ENCODE results near the gene CAPN2.
"Not testable (repeated sequence)": the region's sequence is repeated elsewhere in the genome, so short reads cannot be mapped to it uniquely, and the experiment has no call there.

The CAPN2 gene

DNA sequence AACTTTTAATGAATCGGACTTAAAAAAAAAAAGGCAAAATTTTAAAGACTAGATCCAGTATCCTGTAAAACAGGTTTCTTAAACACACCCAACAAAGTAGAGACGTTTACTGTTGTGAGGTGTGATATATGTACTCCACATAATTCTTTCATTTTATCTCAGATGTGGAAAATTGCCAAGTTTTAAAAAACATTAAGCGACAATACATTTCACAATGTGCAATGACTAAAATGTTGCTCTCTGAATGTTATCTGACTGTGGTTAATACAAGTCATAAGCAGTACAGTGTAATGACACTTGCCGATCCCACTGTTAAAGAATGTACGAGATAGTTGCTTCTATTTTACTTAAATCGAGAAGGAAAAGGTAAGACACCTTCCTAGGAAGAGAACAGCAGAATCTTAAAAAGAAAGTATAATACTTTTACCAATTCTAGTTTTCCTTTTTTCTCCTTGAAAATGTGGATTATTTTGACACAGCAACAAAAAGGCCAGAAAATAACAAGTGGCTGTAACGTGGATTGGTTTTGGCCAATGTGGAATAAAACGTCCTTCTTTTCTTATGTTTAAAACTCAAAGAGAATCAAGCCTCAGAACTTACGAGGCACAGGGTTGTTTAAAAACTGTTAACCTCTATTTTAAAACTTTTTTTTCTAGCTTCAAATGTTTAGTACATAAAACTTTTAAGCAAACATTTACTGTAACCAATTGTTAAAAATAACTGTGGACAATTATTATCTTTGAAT lies 82.0 kb downstream of the CAPN2 start:
- DNase-seq, result no peak

DNA sequence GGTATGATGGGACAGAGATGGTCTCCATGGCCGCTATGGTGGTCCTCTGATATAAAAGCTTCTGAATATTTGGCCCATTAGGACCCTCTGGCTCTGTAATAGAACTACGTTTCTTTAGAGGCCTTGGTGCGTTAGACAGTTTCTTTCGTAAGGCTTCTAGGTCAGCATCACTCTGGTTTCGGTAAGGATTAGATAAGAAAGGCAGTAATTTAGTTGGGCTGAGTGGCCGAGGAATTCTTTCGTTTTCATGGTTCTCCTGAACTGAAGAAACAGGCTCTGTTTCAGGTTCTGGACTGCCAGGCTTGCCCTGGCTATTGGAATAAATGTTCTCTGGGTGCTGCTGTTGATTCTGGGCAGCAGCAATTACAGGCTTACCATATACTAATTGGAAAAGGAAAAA lies 83.9 kb downstream of the CAPN2 start:
- no peak for DNase-seq

- no peak for DNase-seq
Observed at GRCh38 chr1:223802032-223802431, 89.7 kb downstream of the CAPN2 start.

DNA sequence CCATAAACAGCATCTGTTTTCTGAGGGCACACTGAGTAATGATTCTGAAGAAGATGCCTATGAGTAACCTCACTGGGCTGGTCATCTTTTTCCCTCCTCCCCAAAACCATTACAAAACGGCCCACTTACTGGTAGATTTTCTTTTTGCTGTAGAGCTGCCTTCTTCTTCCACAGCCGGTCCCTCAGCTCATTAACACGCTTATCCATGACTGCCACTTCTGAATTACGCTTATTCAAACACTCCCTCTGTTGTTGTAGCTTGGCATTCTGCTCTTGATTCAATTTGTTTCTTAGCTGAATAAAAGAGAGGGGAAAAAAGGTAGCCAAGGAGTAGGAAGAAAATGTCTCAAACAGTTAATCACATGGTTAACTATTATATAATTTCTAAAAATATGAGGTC lies 90.3 kb downstream of the CAPN2 start:
- no peak for DNase-seq

DNA sequence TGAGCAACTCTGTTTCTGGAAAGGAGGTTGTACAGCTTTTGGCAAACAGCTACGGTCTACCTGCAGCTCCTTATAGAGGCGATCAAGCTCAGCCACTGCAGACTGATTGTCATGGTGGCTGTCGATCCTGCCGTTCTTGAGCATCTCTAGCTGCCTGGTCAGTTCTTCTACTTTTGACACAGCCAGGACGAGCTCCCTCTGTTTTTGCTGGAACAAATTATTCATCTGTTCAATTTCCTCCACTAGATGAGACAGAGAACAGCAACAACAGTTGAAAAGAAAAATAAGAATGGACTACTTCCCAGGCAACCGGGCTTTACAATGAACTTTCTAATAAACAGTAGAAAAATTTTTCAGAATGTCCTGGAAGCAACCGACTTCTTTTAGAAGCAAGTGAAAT lies 90.9 kb downstream of the CAPN2 start:
- no peak for DNase-seq

DNA sequence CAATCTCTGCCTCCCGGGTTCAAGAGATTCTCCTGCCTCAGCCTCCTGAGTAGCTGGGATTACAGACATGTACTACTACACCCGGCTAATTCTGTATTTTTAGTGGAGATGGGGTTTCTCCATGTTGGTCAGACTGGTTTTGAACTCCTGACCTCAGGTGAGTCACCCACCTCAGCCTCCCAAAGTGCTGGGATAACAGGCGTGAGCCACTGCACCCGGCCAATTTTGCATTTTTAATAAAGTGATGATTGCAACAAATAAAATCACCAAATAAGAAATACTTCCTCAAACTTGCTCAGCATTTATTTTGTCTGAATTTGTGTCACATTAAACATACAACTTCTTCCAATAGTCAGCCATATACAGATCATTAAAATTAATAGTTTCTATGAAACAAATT lies 97.6 kb downstream of the CAPN2 start:
- not testable (repeated sequence) for DNase-seq

DNA sequence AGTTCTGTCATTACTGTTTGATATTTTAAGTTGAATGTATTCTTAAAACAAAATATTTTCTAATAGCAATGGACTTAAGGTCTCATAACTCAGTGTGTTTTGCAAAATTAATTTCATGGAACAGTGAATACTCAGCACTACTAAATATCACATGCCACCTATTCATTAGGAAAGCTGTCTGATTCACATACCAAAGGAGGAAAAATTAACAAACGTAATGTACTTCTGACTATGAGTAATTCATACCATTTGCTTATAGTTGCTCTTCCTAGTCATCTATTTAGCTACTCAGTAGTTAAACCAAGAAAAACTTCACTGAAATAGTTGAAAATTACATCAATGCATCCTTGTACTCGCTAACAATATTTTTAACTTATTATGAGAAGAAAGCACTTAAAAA lies 98.2 kb downstream of the CAPN2 start:
- DNase-seq, result no peak

DNA sequence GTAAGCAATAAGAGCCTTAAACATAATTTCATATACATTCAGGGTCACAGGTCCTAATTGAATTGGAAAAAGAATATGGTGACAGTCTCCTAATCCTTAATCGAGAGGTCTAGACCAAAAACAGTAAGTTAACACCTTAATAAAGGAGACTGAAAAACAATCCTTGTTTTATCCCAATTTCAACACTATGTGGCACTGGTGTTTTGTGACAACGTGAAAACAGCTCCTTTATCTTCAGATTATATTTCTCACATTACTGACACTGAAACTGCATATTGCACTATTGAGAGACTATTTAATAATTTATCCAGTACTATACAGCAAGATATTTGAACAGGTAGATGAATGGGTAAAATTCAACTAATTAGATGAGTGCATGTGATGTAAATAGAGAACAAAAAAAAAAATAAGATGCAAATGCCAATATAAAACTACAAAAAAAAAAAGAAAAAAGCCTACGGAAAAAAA lies 99.3 kb downstream of the CAPN2 start:
- DNase-seq, result peak; percentile 47

DNA sequence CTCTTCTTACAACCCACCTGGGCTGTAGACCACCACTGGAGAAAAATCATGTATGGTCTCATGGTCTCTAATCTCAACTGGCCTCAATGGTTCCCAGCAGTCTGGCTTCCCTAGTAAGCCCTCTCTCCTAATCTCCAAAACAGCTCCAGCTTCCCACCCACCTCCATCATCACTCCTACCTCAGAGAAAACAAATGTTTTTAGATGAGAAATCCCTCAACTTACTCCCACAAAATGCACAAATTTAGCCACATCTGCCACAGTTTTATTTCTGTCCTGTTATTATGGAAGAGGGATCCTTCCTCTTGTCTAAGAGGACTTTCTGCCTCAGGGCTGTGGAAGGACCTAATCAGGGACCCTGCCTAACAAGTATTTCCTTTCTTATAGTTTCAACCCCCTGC lies 101.3 kb downstream of the CAPN2 start:
- DNase-seq, result no peak

DNA sequence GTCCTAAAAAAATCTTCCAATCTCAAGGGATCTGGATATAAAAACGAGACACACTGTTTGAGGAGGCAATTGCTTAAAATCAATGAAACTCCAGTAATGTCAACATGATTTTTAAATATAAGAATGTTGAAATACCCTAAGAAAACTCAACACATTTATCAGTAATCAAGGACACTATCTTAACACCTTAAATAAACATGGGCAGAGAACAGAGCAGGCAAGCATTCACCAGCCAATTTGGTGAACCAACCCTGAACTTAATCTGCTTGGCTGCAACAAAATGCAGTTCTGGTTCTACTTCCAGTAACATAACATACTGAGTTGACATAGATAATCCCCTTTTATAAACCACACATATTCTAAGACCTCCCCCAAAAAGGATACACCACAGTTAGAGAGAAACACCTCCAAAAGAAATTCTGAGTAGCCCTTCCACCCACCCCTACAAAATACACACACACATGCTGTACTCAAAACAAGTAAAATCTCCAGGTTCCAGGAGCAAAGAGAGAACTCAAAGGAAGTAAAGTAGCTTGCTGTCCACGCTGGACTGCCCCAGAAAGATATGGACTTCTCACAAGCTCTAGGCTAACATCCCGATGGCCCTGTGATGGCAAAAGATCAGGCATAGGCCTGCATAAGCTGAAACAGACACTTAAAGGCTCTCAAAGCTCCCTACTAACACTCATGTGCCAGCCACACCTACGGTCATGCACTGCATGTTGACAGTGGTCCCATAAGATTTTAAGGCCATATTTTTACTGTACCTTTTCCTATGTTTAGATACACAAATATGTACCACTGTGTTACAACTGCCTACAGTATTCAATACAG lies 102.9 kb downstream of the CAPN2 start:
- no peak for DNase-seq

DNA sequence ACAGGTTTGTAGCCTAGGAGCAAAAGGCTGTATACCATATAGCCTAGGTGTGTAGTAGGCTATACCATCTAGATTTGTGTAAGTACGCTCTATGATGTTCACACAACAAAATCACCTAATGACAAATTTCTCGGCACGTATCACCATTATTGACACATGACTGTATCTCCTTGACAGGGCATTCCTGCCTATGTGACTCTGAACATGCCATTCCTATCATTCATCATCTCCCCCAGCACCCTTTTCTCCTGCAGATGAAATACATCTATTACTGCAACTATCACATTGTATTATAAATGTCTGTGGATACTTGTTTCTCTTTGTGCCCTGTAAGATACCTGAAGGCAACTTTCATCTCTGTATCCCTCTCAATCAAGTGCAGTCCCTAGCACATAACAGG lies 103.5 kb downstream of the CAPN2 start:
- peak; percentile 49 for DNase-seq

GRCh38 chr1:223817265-223817664 lies 104.9 kb downstream of the CAPN2 start:
- DNase-seq, result not testable (repeated sequence)

DNA sequence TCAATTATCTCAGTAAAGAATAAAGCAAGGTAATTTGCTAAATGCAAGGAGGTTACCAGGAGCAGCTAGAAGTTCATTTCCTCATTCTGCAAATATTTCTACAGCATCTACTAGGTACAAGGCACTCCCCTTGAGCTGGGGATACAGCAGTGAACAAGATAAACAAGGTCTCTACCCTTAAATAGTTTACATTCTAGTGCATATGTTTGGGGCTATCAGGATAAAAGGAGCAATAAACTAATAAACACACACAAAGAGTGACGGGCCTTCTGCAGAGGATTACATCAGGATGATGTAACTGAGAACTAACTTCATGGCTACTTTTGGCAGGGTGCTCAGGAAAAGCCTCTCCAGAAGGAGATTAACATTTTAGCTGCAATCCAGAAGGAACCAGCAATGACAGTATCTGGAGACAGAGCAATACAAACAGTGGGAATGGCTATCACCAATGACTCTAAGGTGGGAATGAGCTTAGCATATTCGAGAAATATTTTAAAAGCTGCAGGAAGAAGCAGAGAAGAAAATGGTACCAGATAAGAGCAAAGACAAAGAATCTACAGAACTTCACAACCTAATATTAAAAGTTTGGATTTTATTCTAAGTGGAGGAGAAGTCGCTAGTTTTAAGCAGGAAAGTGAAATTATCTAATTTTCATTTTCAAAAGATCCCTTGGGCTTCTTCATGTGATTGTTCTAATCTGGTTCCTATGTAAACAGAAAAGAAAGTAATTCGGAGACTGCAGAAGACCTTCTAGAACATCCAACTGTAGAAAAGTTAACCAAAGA lies 107.6 kb downstream of the CAPN2 start:
- DNase-seq, result peak; percentile 75

DNA sequence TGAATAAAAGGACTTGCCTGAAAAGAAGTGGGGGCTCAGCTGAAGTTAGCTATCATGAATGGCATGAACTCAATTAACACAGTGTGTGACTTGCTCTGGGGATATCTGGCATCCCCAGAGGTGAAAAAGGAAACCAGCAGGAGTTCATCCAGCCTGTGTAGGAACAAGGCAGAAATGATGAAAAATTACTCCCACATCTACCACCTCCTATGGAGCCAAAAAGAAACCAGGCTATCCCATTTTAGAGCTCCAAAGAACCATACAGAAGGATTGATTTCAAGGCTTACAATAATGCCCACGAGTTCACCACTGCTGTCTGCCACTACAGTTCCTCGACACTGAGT lies 108.1 kb downstream of the CAPN2 start:
- DNase-seq, result peak; percentile 18

DNA sequence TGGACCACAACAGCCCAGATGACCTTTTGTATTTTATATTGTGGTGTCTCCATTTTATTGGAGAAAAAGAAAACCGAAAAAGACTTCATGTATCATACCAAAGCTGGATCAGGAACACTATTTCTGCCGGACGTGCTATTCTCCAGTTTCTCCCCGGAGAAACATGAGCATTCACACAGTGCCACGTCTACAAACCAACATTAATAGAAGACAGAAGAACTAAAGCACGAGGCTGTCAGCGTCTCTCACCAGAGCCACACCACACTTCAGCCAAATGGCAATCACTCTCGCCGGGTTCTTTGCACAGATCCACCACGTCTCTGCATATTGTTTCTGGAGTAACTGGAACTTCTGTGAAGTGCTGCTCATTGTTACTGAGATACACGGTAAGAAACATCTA lies 108.6 kb downstream of the CAPN2 start:
- DNase-seq, result no peak

DNA sequence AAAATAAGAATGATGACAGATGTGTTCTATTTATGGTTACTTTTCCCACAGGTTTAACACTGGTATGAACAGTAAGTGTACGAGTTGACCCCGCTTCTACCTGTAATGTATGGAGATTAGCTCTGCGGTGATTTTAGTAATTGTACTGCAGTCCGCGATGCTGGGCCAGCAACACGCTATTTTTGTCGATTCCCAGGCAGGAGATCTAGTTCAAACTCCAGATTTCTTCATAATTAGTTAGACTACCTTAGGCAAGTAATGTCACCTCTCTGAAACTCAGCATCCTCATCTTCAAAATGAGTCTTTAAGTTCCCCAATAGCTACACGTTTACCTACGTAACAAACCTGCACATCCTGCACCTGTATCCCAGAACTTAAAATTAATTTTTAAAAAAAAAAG lies 111.9 kb downstream of the CAPN2 start:
- DNase-seq, result no peak

GRCh38 chr1:223824712-223825111 lies 112.4 kb downstream of the CAPN2 start:
- DNase-seq, result no peak
